SK-N-MC (cell line): ENCODE results near the gene NPRL2.

Source experiments
- EZH2 ChIP-seq: fragments of 200-600 bp; sonication (generic); IDR thresholded peaks from one replicate; pipeline ENCODE4 v1.6.1; 2017; ENCODE audit warnings: antibody characterized with exemption
- POLR2AphosphoS5 ChIP-seq: IDR thresholded peaks from 2 replicates; pipeline ENCODE4 v1.6.1; 2012; ENCODE audit warnings: mild to moderate bottlenecking, low read depth, low read length, borderline replicate concordance

DNA sequence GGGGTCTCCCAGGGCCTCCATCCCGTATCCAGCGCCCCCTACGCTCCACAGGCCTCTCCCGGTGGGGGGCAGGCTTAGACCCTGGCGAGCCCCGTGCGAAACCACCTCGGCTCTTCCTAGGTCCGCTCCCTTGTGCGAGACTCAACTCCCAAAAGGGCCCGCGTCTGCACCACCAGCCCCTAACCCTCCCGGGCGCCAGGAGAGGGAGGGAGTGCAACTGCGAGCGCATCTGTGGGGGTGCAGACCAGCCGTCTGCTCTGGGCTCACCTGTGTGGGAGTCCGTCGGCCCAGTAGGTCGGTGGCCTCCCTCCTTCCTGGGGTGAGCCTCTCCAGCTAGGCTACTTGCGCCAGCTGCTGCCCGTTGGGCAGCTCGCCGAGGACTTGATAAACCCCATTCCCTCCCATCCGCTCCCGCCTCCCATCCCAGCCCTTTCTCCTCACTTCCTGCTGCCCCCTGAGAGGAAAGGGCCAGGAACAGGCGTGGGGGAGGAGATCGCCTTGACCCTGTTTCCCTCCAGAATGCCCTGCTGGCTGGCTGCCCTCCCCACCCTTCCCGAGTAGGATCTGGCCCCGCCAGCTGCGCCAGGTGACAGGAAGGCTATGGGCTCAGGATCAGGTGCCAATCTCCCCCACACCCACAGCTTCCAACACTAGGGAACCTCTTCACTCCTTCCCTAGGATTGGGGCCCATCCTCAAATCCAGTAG is 28.0 kb downstream of the NPRL2 start, which contains the start of gene HYAL2:
- TF ChIP-seq EZH2 (no peak), POLR2AphosphoS5 (no peak)
